Osteocyte (in vitro differentiated cells): ENCODE results near the gene CLIP4. TPM values are rescaled to one million over a fixed set of nuclear protein-coding genes. Genes with fewer than 3 reads are reported as not detected.

Experiments used
- DNase-seq: peaks from one replicate; pipeline ENCODE4 v3.0.0; 2021; ENCODE audit warnings: mixed read lengths; ENCODE audit not compliant: unreplicated experiment; ENCODE audit errors: extremely low spot score
- H3K27ac Mint-ChIP-seq: one replicate; pipeline ENCODE4 v1.8.0; 2021; ENCODE audit warnings: mild to moderate bottlenecking, mixed read lengths; ENCODE audit not compliant: unreplicated experiment
- H3K27me3 Mint-ChIP-seq: one replicate; pipeline ENCODE4 v1.8.0; 2021; ENCODE audit warnings: mixed read lengths; ENCODE audit not compliant: unreplicated experiment
- H3K36me3 Mint-ChIP-seq: one replicate; pipeline ENCODE4 v1.8.0; 2021; ENCODE audit warnings: mixed read lengths; ENCODE audit not compliant: unreplicated experiment
- H3K4me1 Mint-ChIP-seq: one replicate; pipeline ENCODE4 v1.8.0; 2021; ENCODE audit warnings: mixed read lengths; ENCODE audit not compliant: unreplicated experiment
- H3K4me3 Mint-ChIP-seq: one replicate; pipeline ENCODE4 v1.8.0; 2021; ENCODE audit warnings: mild to moderate bottlenecking, moderate library complexity, mixed read lengths; ENCODE audit not compliant: unreplicated experiment
- H3K9me3 Mint-ChIP-seq: one replicate; pipeline ENCODE4 v1.8.0; 2021; ENCODE audit warnings: mixed read lengths; ENCODE audit not compliant: unreplicated experiment
- total RNA-seq: library from RNA; stranded (reverse); gene quantifications from 2 replicates; pipeline ENCODE4 v1.2.1, GENCODE V29; 2021
- TF ChIP-seq, protein P1 (sequence below): fragments of 200-600 bp; sonication (generic); IDR thresholded peaks from 2 replicates; pipeline ENCODE4 v1.5.0; 2021; ENCODE audit warnings: antibody characterized with exemption, mild to moderate bottlenecking, moderate library complexity

The CLIP4 gene
- total RNA-seq, 1 donor from 2014 or later = 24.6 TPM

DNA sequence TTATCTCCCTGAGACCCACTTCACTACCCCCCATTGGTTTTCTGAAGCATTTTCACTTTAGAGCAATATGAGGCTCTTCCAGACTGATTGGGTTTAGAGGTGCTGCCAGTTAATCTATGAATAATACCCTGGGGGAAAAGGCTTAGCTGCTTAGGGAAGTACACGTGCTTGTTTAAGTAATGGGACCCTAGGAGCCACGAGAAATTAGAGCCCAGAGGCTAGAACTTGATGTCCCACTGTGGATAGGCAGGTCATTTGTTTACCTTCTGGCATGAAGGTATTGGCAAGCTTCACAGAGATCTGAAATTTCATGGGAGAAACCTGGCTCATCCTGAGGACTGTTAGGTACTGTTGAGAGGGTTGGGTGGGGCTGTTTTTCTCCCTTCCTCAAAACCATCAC is 59.7 kb downstream of the CLIP4 start:
- Mint-ChIP-seq H3K27ac (no peak overlapping the region), H3K4me1 (no peaks in the 10 kb centered on the region), H3K27me3 (no peaks in the 10 kb centered on the region), H3K36me3 (peaks cover 39% of the 10 kb centered on the region), H3K4me3 (no peak overlapping the region), H3K9me3 (peaks cover 6% of the 10 kb centered on the region)
- DNase-seq = no peak
- TF ChIP-seq, protein P1, sequence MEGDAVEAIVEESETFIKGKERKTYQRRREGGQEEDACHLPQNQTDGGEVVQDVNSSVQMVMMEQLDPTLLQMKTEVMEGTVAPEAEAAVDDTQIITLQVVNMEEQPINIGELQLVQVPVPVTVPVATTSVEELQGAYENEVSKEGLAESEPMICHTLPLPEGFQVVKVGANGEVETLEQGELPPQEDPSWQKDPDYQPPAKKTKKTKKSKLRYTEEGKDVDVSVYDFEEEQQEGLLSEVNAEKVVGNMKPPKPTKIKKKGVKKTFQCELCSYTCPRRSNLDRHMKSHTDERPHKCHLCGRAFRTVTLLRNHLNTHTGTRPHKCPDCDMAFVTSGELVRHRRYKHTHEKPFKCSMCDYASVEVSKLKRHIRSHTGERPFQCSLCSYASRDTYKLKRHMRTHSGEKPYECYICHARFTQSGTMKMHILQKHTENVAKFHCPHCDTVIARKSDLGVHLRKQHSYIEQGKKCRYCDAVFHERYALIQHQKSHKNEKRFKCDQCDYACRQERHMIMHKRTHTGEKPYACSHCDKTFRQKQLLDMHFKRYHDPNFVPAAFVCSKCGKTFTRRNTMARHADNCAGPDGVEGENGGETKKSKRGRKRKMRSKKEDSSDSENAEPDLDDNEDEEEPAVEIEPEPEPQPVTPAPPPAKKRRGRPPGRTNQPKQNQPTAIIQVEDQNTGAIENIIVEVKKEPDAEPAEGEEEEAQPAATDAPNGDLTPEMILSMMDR = no peak

DNA sequence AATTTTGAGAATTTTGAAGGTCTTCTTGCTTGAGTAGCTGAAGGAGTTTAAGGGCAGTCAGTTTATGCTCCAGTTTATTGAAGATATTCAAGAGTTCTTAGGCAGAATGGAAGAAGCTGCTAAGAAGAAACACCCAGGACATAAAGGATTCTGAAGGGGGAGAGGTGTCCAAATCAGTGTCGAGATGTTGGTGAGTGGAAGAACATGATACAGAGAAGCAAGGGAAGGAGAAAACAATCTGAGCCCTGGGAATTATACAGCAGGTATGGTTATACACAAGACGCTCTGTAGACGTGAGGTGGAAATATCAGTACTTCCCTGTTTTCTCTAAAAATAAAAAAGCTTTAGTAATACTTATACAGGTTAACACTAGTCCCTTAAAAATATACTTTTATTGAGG is 60.1 kb downstream of the CLIP4 start:
- TF ChIP-seq, protein P1 = no peak
- no peaks in the 10 kb centered on the region for H3K27me3 Mint-ChIP-seq
- H3K27ac Mint-ChIP-seq = no peak overlapping the region
- peaks cover 6% of the 10 kb centered on the region for H3K9me3 Mint-ChIP-seq
- H3K4me3 Mint-ChIP-seq = no peak overlapping the region
- H3K4me1 Mint-ChIP-seq = no peaks in the 10 kb centered on the region
- DNase-seq = no peak
- peaks cover 39% of the 10 kb centered on the region for H3K36me3 Mint-ChIP-seq

DNA sequence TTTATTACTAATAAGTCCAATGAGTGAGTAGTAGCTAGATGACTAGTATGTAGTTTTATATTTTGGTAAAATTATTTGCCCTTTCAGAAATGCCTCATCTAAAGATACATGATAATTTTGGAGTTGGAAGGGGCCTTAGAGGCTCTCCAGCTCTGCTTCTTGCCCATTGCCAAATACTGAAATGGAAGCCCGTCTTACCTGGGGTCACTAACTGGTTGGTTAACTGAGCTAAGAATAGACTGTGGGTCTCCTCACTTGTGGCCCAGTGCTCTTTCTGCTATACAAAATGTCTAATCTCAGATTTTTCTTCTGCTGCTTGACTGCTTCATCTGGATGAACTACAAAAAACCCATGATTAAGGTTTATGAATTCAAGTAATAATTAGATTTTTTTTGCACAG is 67.1 kb downstream of the CLIP4 start:
- Mint-ChIP-seq H3K9me3 (no peaks in the 10 kb centered on the region), H3K36me3 (peaks cover 19% of the 10 kb centered on the region), H3K4me3 (no peak overlapping the region), H3K4me1 (peaks cover 2% of the 10 kb centered on the region), H3K27me3 (no peaks in the 10 kb centered on the region), H3K27ac (no peak overlapping the region)
- no peak for DNase-seq
- TF ChIP-seq, protein P1 = no peak

DNA sequence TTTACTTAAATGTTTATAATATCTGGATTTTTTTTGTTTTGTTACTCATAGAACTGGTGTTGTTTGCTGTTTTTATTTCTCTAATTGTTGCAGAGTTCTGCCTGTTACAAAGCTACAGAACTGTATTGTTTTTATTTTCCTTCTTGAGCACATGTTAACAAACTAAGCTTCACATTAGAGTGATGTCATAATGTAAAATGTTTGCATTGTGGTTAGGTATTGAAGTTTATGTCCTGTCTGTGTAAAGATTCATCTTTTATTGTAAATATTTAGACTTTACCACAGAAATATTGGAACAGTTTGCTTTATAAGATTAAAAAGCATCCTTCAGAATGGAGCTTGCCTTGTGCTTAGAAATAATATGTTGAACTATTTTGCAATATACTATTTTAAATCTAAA is 67.7 kb downstream of the CLIP4 start:
- DNase-seq = no peak
- Mint-ChIP-seq H3K36me3 (peaks cover 19% of the 10 kb centered on the region), H3K4me3 (no peak overlapping the region), H3K4me1 (peaks cover 2% of the 10 kb centered on the region), H3K9me3 (no peaks in the 10 kb centered on the region), H3K27ac (no peak overlapping the region), H3K27me3 (no peaks in the 10 kb centered on the region)
- TF ChIP-seq, protein P1 = no peak

DNA sequence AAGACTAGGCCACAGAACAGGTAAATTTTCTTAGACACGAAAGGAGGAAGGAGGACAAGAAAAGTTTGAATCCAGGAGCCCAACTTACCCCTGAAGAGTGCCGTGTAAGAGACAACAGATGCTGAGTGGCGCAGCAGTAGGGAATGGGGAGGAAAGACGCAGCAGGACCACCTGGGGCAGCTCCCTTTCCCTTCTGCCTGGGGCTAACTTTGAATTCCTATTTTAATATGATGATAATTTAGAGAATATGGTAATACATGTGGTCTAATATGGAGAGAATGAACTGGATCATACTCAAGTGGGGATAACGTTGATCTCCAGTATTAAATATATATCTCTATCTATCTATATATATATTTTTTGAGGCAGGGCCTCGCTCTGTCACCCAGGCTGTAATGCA is 69.3 kb downstream of the CLIP4 start:
- H3K4me3 Mint-ChIP-seq = no peak overlapping the region
- TF ChIP-seq, protein P1 = no peak
- no peaks in the 10 kb centered on the region for H3K9me3 Mint-ChIP-seq
- no peak overlapping the region for H3K27ac Mint-ChIP-seq
- H3K36me3 Mint-ChIP-seq = peaks cover 21% of the 10 kb centered on the region
- DNase-seq = no peak
- peaks cover 2% of the 10 kb centered on the region for H3K4me1 Mint-ChIP-seq
- H3K27me3 Mint-ChIP-seq = no peaks in the 10 kb centered on the region
